ENCODE results near the gene CUEDC2. TPM values are rescaled to one million over a fixed set of nuclear protein-coding genes. Genes with fewer than 3 reads are reported as not detected.
A peak's percentile ranks its signal among the peaks of the same experiment; 100 is the strongest.

Gene CUEDC2
- total and polyA plus RNA-seq, 10 of the 15 experiments (the other 5 are each of a cell fraction or from before 2014, with no cell fraction given) = 20.4 to 121 (median 75.0) TPM

DNA sequence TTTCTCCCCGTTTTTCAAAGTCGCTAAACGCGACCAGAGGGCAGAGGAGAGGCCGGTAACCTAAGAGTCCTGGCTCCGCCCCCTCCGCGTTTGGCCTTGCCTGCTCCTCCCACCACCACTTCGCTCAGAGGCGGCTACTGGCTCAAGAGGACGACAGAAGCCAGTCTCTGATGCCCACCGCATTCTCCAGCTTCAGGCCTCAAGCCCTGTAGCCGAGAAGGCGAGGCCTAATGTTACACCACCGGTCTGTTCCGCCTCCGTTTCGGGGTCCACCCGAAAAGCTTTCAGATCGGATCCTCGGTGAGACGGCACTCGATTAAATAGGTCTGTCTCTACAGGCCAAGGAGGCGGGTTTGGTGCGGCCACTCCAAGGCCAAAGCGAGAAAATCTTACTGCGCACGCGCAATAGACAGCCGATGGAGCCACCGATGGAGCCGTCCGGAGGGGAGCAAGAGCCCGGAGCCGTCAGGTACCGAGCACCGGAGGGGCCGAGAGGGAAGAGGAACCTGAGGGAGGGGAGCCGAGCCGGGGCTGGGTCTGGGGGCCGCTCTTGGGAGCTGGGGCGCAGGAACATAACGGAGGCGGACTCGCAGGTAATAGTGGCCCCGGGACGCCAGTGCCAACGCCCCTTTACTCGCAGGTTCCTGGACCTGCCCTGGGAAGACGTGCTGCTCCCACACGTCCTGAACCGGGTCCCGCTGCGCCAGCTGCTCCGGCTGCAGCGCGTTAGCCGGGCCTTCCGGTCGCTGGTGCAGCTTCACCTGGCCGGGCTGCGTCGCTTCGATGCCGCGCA, 11.5 kb downstream of the CUEDC2 start, which contains the start of gene FBXL15 (continued):
- TF ChIP-seq POU2F2 (IDR thresholded peaks at IDR 0.05; ENCODE audit: borderline replicate concordance, low read depth, low read length) (peak; percentile 82; the same call in 2 of the 3 replicates), CEBPB (IDR thresholded peaks at IDR 0.05; ENCODE audit: borderline replicate concordance in 1 of 2, low read depth in 2 of 2, low read length in 2 of 2) (no peak), KAT2A (conservative IDR thresholded peaks at IDR 0.05; ENCODE audit: control insufficient read depth, low read depth, low read length) (no peak), NR2C1 (IDR thresholded peaks at IDR 0.05) (peak; percentile 70), ZNF217 (IDR thresholded peaks at IDR 0.05) (no peak), ZNF24 (IDR thresholded peaks at IDR 0.05) (peak; percentile 65; the same call in 1 of the 2 replicates), NFXL1 (IDR thresholded peaks at IDR 0.05; ENCODE audit: borderline replicate concordance) (no peak), NR2F1 (conservative IDR thresholded peaks at IDR 0.05) (peak; percentile 42; the same call in 1 of the 2 replicates), ESRRA (IDR thresholded peaks at IDR 0.05; ENCODE audit: low read length) (peak; percentile 85; the same call in 1 of the 2 replicates), SIN3A (IDR thresholded peaks at IDR 0.05; ENCODE audit: low read depth, low read length) (peak; percentile 95), BACH1 (IDR thresholded peaks at IDR 0.05; ENCODE audit: borderline replicate concordance) (peak; percentile 44; the same call in 1 of the 2 replicates), FOS (IDR thresholded peaks at IDR 0.05; ENCODE audit: borderline replicate concordance, extremely low read depth, insufficient read length) (no peak), CHD4 (IDR thresholded peaks at IDR 0.05) (no peak)
- TF ChIP-seq, protein P1, sequence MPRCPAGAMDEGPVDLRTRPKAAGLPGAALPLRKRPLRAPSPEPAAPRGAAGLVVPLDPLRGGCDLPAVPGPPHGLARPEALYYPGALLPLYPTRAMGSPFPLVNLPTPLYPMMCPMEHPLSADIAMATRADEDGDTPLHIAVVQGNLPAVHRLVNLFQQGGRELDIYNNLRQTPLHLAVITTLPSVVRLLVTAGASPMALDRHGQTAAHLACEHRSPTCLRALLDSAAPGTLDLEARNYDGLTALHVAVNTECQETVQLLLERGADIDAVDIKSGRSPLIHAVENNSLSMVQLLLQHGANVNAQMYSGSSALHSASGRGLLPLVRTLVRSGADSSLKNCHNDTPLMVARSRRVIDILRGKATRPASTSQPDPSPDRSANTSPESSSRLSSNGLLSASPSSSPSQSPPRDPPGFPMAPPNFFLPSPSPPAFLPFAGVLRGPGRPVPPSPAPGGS (IDR thresholded peaks at IDR 0.05; ENCODE audit: borderline replicate concordance, insufficient read depth, low read depth, low read length, poor library complexity, severe bottlenecking) = no peak
- TF ChIP-seq, protein P2, sequence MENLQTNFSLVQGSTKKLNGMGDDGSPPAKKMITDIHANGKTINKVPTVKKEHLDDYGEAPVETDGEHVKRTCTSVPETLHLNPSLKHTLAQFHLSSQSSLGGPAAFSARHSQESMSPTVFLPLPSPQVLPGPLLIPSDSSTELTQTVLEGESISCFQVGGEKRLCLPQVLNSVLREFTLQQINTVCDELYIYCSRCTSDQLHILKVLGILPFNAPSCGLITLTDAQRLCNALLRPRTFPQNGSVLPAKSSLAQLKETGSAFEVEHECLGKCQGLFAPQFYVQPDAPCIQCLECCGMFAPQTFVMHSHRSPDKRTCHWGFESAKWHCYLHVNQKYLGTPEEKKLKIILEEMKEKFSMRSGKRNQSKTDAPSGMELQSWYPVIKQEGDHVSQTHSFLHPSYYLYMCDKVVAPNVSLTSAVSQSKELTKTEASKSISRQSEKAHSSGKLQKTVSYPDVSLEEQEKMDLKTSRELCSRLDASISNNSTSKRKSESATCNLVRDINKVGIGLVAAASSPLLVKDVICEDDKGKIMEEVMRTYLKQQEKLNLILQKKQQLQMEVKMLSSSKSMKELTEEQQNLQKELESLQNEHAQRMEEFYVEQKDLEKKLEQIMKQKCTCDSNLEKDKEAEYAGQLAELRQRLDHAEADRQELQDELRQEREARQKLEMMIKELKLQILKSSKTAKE (IDR thresholded peaks at IDR 0.05; ENCODE audit: low read depth, poor library complexity, severe bottlenecking) = peak; percentile 74
- TF ChIP-seq, protein P3, sequence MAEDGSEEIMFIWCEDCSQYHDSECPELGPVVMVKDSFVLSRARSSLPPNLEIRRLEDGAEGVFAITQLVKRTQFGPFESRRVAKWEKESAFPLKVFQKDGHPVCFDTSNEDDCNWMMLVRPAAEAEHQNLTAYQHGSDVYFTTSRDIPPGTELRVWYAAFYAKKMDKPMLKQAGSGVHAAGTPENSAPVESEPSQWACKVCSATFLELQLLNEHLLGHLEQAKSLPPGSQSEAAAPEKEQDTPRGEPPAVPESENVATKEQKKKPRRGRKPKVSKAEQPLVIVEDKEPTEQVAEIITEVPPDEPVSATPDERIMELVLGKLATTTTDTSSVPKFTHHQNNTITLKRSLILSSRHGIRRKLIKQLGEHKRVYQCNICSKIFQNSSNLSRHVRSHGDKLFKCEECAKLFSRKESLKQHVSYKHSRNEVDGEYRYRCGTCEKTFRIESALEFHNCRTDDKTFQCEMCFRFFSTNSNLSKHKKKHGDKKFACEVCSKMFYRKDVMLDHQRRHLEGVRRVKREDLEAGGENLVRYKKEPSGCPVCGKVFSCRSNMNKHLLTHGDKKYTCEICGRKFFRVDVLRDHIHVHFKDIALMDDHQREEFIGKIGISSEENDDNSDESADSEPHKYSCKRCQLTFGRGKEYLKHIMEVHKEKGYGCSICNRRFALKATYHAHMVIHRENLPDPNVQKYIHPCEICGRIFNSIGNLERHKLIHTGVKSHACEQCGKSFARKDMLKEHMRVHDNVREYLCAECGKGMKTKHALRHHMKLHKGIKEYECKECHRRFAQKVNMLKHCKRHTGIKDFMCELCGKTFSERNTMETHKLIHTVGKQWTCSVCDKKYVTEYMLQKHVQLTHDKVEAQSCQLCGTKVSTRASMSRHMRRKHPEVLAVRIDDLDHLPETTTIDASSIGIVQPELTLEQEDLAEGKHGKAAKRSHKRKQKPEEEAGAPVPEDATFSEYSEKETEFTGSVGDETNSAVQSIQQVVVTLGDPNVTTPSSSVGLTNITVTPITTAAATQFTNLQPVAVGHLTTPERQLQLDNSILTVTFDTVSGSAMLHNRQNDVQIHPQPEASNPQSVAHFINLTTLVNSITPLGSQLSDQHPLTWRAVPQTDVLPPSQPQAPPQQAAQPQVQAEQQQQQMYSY (CRISPR knock-in tag; IDR thresholded peaks at IDR 0.05) = no peak
- TF ChIP-seq, protein P4, sequence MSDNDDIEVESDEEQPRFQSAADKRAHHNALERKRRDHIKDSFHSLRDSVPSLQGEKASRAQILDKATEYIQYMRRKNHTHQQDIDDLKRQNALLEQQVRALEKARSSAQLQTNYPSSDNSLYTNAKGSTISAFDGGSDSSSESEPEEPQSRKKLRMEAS (IDR thresholded peaks at IDR 0.05; ENCODE audit: low read depth, low read length) = no peak; the same call in none of the 2 replicates
- TF ChIP-seq, protein P5, sequence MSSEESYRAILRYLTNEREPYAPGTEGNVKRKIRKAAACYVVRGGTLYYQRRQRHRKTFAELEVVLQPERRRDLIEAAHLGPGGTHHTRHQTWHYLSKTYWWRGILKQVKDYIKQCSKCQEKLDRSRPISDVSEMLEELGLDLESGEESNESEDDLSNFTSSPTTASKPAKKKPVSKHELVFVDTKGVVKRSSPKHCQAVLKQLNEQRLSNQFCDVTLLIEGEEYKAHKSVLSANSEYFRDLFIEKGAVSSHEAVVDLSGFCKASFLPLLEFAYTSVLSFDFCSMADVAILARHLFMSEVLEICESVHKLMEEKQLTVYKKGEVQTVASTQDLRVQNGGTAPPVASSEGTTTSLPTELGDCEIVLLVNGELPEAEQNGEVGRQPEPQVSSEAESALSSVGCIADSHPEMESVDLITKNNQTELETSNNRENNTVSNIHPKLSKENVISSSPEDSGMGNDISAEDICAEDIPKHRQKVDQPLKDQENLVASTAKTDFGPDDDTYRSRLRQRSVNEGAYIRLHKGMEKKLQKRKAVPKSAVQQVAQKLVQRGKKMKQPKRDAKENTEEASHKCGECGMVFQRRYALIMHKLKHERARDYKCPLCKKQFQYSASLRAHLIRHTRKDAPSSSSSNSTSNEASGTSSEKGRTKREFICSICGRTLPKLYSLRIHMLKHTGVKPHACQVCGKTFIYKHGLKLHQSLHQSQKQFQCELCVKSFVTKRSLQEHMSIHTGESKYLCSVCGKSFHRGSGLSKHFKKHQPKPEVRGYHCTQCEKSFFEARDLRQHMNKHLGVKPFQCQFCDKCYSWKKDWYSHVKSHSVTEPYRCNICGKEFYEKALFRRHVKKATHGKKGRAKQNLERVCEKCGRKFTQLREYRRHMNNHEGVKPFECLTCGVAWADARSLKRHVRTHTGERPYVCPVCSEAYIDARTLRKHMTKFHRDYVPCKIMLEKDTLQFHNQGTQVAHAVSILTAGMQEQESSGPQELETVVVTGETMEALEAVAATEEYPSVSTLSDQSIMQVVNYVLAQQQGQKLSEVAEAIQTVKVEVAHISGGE (CRISPR knock-in tag; IDR thresholded peaks at IDR 0.05) = peak; percentile 95
